Adrenal gland (tissue), 12 donors: ENCODE results near the gene RNF215. TPM values are rescaled to one million over a fixed set of nuclear protein-coding genes. Genes with fewer than 3 reads are reported as not detected.

Experiments
- DNase-seq, 7 donors: peaks; one replicate each; pipeline ENCODE4 v3.0.0-alpha.2; 2019 to 2020
- H3K27ac ChIP-seq, 5 donors: fragments of 200-600 bp; sonication (generic) in 4 of 5; 1 replicate in 3 of 5; 2 replicates in 2 of 5; pipeline versions ENCODE4 v1.5.1 to v1.8.0; 2016 to 2020; ENCODE audit warnings: mild to moderate bottlenecking in 1 of 5
- H3K27me3 ChIP-seq: fragments of 200-600 bp; 2 replicates; pipeline ENCODE4 v1.8.0; 2021
- H3K36me3 ChIP-seq, 2 donors: fragments of 200-600 bp; replicated peaks in 1 of 2; 1 replicate in 1 of 2; 2 replicates in 1 of 2; pipeline versions ENCODE4 v1.5.1 to v1.8.0; 2018 to 2022
- H3K4me1 ChIP-seq, 2 donors: fragments of 200-600 bp; replicated peaks in 1 of 2; 1 replicate in 1 of 2; 2 replicates in 1 of 2; pipeline versions ENCODE4 v1.5.1 to v1.8.0; 2018 to 2021
- H3K4me3 ChIP-seq, 4 donors: fragments of 200-600 bp; sonication (generic) in 3 of 4; one replicate each; pipeline ENCODE4 v1.5.1; 2016 to 2018
- H3K9me3 ChIP-seq, 3 donors: fragments of 200-600 bp; sonication (generic) in 1 of 3; replicated peaks in 1 of 3; 1 replicate in 2 of 3; 2 replicates in 1 of 3; pipeline versions ENCODE4 v1.5.1 to v1.8.0; 2016 to 2021
- POLR2A ChIP-seq, 2 donors: fragments of 450-650 bp; IDR thresholded peaks; one replicate each; pipeline ENCODE4 v1.6.1; 2017; ENCODE audit warnings: antibody characterized with exemption in 2 of 2, mild to moderate bottlenecking in 2 of 2, moderate library complexity in 1 of 2
- WGBS, 4 donors: extraction: QIAGEN DNeasy Blood & Tissue Kit in 2 of 4; methylation state at CpG; one replicate each; pipeline versions ENCODE4 v1.1.5 to v1.1.7; 2013 to 2017; 5-methylcytosine and 5-hydroxymethylcytosine counted together
- intact Hi-C, 2 donors: fragments of 100-400 bp; cut with DNase I; formaldehyde crosslinking; loops; one replicate each; pipeline versions ENCODE4 v1.14.1 to v1.15.0; 2022 to 2023
- polyA plus RNA-seq, 3 donors: library from polyadenylated mRNA; stranded (reverse); fragments of 200-250 nt in 2 of 3; fragments of 350-450 nt in 1 of 3; fragmentation: Illumina TruSeq in 1 of 3; extraction: RNeasy Lipid Tissue Mini Kit (QIAGEN cat#74804) in 1 of 3; gene quantifications; one replicate each; pipeline ENCODE4 v1.2.3, GENCODE V29; 2013 to 2014
- total RNA-seq, 9 donors: library from RNA; depleted of rRNA in 4 of 9; stranded (reverse); fragments of >200 nt in 4 of 9; fragments of 120-200 nt in 1 of 9; fragmentation: NEBNext Ultra II Directional in 1 of 9; extraction: Animal tissue kit (Norgen Biotek cat#: 25700) in 1 of 9; gene quantifications; one replicate each; pipeline versions ENCODE4 v1.1.0 to v1.2.4, GENCODE V29; 2013 to 2023
- TF ChIP-seq, protein P1 (sequence below), 6 experiments: fragments of 450-650 bp in 4 of 6; fragments of 200-600 bp in 2 of 6; sonication (generic) in 1 of 6; IDR thresholded peaks; 1 replicate in 5 of 6; 2 replicates in 1 of 6; pipeline versions ENCODE4 v1.5.1 to v1.8.0; 2016 to 2021; ENCODE audit warnings: antibody characterized with exemption in 6 of 6, mild to moderate bottlenecking in 2 of 6, moderate library complexity in 1 of 6
- donor health status: healthy with polysubstance abuse.
- donor health status: Bipolar disorder and iron deficiency.
- donor health status: DM: yes; HTN: yes; CAD: no.
- donor health status: DM: no; HTN: no; CAD: no.
- donor health status: DM: no; HTN: no; CAD: no.
- donor health status: DM: yes; HTN: yes; CAD: no.

Gene RNF215
- total and polyA plus RNA-seq, 12 donors, result 2.0 to 20.1 (median 12.1) TPM

DNA sequence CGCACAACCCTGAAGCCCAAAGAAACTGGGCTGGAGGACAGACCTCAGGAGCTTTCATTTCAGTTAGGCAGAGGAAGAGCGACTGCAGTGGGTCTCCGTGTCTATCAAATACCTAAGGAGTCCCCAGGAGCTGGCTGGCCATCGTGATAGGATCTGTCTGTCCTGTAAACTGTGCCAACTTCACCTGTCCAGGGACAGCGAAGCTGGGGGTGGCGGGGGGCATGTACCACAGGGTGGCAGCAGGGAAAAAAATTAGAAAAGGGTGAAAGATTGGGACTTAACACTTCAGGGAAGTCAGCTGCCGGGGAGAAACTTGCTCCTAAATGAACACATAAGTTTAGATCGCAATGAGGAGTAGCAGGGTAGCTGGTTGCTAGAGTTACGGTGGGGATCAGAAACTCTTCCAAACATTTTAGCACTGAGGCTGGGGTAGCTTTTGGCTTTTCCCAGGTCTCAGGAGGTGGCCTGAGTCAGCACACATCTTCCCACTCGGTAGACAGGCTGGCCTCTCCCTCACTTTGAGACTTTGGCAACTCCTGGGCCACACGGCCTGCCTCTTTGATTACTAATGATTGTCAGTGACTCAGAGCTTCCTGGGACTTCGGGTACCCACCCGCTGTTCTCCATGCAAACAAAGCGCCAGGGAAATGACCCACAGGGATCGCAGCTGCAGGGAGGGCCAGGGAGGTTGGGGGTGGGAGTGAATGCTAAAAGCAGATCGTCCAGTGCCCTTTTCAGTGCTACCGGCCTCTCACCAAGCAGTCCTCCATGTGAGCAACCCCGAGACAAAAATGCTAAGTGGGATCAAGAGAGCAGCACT lies 35.5 kb upstream of the RNF215 start:
- intact Hi-C loops, result no loop called here
- H3K27me3 ChIP-seq, result no peaks in the 10 kb centered on the region
- peaks cover 0 to 22% of the 10 kb centered on the region in 2 donors for H3K36me3 ChIP-seq
- H3K4me1 ChIP-seq, result peaks cover 19 to 41% of the 10 kb centered on the region in 2 donors
- peak; percentile 75 to 92 (median 89) for DNase-seq
- H3K9me3 ChIP-seq, result no peaks in the 10 kb centered on the region
- TF ChIP-seq, protein P1, sequence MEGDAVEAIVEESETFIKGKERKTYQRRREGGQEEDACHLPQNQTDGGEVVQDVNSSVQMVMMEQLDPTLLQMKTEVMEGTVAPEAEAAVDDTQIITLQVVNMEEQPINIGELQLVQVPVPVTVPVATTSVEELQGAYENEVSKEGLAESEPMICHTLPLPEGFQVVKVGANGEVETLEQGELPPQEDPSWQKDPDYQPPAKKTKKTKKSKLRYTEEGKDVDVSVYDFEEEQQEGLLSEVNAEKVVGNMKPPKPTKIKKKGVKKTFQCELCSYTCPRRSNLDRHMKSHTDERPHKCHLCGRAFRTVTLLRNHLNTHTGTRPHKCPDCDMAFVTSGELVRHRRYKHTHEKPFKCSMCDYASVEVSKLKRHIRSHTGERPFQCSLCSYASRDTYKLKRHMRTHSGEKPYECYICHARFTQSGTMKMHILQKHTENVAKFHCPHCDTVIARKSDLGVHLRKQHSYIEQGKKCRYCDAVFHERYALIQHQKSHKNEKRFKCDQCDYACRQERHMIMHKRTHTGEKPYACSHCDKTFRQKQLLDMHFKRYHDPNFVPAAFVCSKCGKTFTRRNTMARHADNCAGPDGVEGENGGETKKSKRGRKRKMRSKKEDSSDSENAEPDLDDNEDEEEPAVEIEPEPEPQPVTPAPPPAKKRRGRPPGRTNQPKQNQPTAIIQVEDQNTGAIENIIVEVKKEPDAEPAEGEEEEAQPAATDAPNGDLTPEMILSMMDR (IDR thresholded peaks at IDR 0.05), result no peak
- peak in 1 of 2 donors; percentile 78 for TF ChIP-seq POLR2A (IDR thresholded peaks at IDR 0.05)
- peak overlapping the region; percentile 85 to 99 (median 96) for H3K27ac ChIP-seq
- peak overlapping the region in 3 of 4 donors; percentile 16 to 89 (median 62) for H3K4me3 ChIP-seq
- WGBS, 4 donors, result 32 to 38% (median 34%) methylated on average over 17 to 18 of the region's 18 CpGs

- H3K27me3 ChIP-seq, result no peaks in the 10 kb centered on the region
- H3K4me3 ChIP-seq, result no peak overlapping the region
- H3K9me3 ChIP-seq, result no peaks in the 10 kb centered on the region
- H3K36me3 ChIP-seq, result peaks cover 0 to 29% of the 10 kb centered on the region in 2 donors
- intact Hi-C loops, result no loop called here
- H3K4me1 ChIP-seq, result peaks cover 19 to 41% of the 10 kb centered on the region in 2 donors
- H3K27ac ChIP-seq, result peak overlapping the region; percentile 18 to 99 (median 96)
- TF ChIP-seq, protein P1 (IDR thresholded peaks at IDR 0.05), result no peak
- no peak for TF ChIP-seq POLR2A (IDR thresholded peaks at IDR 0.05)
- no peak for DNase-seq
- 79 to 80% (median 79%) methylated on average over 8 of the region's 8 CpGs for WGBS, 4 donors
Measured at GRCh38 chr22:30421695-30422480, 34.7 kb upstream of the RNF215 start.

DNA sequence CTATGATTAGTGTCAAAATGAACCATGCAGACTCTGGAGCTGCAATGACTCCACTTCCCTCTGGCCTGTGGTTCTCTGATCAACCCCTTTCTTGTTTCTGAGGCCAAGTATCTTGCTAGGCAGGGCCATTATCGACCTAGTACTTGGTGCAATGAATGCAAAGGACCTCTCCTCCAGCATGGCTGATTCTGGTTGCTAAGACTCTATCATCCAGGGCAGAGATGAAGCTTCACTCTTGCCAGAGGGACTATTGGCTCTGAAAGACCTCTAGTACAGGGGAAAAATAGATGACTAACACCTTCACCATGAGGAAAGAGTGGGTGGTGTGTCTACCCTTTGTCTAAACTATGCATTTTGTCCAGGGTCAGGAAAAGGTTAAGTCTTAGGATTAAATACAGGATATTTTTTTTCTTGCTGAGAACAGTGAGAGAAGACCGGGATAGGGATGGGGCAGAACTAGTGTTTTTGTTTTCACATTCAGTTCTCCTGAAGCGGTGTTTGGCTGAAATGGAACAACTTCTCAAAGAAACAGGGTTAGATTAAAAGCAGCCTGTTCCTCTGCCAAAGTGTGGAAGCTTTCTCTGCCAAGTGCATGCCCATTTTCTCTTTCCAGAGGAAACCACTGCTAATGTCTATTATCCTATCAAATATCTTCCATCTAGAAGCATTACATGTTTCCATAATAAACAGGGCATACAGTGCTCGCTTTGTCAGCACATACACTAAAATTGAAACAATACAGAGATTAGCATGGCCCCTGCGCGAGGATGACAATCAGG lies 33.3 kb upstream of the RNF215 start:
- no peaks in the 10 kb centered on the region for H3K9me3 ChIP-seq
- no peak overlapping the region for H3K4me3 ChIP-seq
- H3K27me3 ChIP-seq, result no peaks in the 10 kb centered on the region
- intact Hi-C loops, result no loop called here
- no peak for DNase-seq
- H3K27ac ChIP-seq, result no peak overlapping the region
- 82 to 88% (median 85%) methylated on average over 6 of the region's 6 CpGs for WGBS, 4 donors
- TF ChIP-seq, protein P1 (IDR thresholded peaks at IDR 0.05), result no peak
- TF ChIP-seq POLR2A (IDR thresholded peaks at IDR 0.05), result no peak
- H3K36me3 ChIP-seq, result peaks cover 0 to 42% of the 10 kb centered on the region in 2 donors
- H3K4me1 ChIP-seq, result peaks cover 19 to 31% of the 10 kb centered on the region in 2 donors
